K562 (cell line): ENCODE measurements around the gene B3GNT9. TPM values are rescaled to one million over a fixed set of nuclear protein-coding genes. Genes with fewer than 3 reads are reported as not detected.
A peak's percentile ranks its signal among the peaks of the same experiment; 100 is the strongest.

Experiments used
- ELF2 ChIP-seq: fragments of 250-450 bp; sonication (Bioruptor Pico); IDR thresholded peaks from 2 replicates; pipeline ENCODE4 v1.5.0; 2021; ENCODE audit warnings: mild to moderate bottlenecking
- HDAC1 ChIP-seq, 2 experiments: fragments of 450-650 bp; IDR thresholded peaks; 2 replicates each; pipeline ENCODE4 v1.6.1; 2016 to 2017; ENCODE audit warnings: inconsistent platforms in 1 of 2, mild to moderate bottlenecking in 1 of 2, moderate library complexity in 1 of 2
- HNRNPL ChIP-seq: fragments of 200-400 bp; formaldehyde crosslinking; IDR thresholded peaks from 2 replicates; pipeline ENCODE4 v1.6.1; 2017; ENCODE audit warnings: low read depth, mild to moderate bottlenecking, low read length
- ILF3 ChIP-seq: fragments of 450-650 bp; IDR thresholded peaks from 2 replicates; pipeline ENCODE4 v1.6.1; 2018; ENCODE audit warnings: antibody characterized with exemption, mild to moderate bottlenecking, moderate library complexity, borderline replicate concordance
- PCBP1 ChIP-seq: fragments of 200-400 bp; formaldehyde crosslinking; IDR thresholded peaks from 2 replicates; pipeline ENCODE4 v1.6.1; 2018; ENCODE audit warnings: mild to moderate bottlenecking, low read depth, low read length; ENCODE audit not compliant: poor library complexity, severe bottlenecking
- POLR2G ChIP-seq: fragments of 200-400 bp; formaldehyde crosslinking; IDR thresholded peaks from 2 replicates; pipeline ENCODE4 v1.6.1; 2017; ENCODE audit warnings: low read depth, mild to moderate bottlenecking, antibody characterized with exemption, low read length, moderate library complexity
- PRPF4 ChIP-seq: fragments of 200-400 bp; formaldehyde crosslinking; IDR thresholded peaks from one replicate; pipeline ENCODE4 v1.6.1; 2017; ENCODE audit warnings: low read length, low read depth, mild to moderate bottlenecking; ENCODE audit not compliant: insufficient read depth, poor library complexity, severe bottlenecking
- RHOXF2B ChIP-seq: fragments of 250-450 bp; sonication (Bioruptor Pico); conservative IDR thresholded peaks from 2 replicates; pipeline ENCODE4 v1.5.1; 2021
- ZBTB7A ChIP-seq: IDR thresholded peaks from 2 replicates; pipeline ENCODE4 v1.6.1; 2011; ENCODE audit warnings: low read depth, mild to moderate bottlenecking, low read length, moderate library complexity, borderline replicate concordance; ENCODE audit not compliant: control insufficient read depth
- ZFX ChIP-seq: sonication (generic); formaldehyde crosslinking; IDR thresholded peaks from 2 replicates; pipeline ENCODE4 v1.8.0; 2022; ENCODE audit warnings: mild to moderate bottlenecking, missing genetic modification reagents, moderate library complexity
- polyA plus RNA-seq, 8 experiments: library from polyadenylated mRNA; depleted of rRNA in 4 of 8; stranded (reverse) in 5 of 8; unstranded in 3 of 8; fragments of >200 nt; fragmentation: Nextera tagmentation in 2 of 8; fragmentation: Illumina TruSeq in 1 of 8; extraction: Ambion mirVana in 2 of 8; extraction: Trizol in 1 of 8; gene quantifications; 2 replicates each; pipeline versions ENCODE4 v1.2.1 to v1.2.3, GENCODE V29; 2011 to 2014; ENCODE audit warnings: inconsistent platforms in 1 of 8, missing spikeins in 1 of 8
- total RNA-seq, 7 experiments: library from RNA; depleted of rRNA in 6 of 7; stranded (reverse); fragments of >200 nt in 6 of 7; fragmentation: Illumina TruSeq in 2 of 7; extraction: Trizol in 2 of 7; gene quantifications; 2 replicates each; pipeline versions ENCODE4 v1.2.1 to v1.2.3, GENCODE V29; 2011 to 2021; ENCODE audit warnings: low replicate concordance in 1 of 7
- TF ChIP-seq, protein P1 (sequence below): sonication (generic); formaldehyde crosslinking; IDR thresholded peaks from 2 replicates; pipeline ENCODE4 v1.8.1; 2023; ENCODE audit warnings: mild to moderate bottlenecking, missing genetic modification reagents

The B3GNT9 gene
- total and polyA plus RNA-seq, 9 of the 15 experiments (the other 6 are each of a cell fraction or from before 2014, with no cell fraction given): 0.01 to 1.8 (median 1.1) TPM; not detected in 1

DNA sequence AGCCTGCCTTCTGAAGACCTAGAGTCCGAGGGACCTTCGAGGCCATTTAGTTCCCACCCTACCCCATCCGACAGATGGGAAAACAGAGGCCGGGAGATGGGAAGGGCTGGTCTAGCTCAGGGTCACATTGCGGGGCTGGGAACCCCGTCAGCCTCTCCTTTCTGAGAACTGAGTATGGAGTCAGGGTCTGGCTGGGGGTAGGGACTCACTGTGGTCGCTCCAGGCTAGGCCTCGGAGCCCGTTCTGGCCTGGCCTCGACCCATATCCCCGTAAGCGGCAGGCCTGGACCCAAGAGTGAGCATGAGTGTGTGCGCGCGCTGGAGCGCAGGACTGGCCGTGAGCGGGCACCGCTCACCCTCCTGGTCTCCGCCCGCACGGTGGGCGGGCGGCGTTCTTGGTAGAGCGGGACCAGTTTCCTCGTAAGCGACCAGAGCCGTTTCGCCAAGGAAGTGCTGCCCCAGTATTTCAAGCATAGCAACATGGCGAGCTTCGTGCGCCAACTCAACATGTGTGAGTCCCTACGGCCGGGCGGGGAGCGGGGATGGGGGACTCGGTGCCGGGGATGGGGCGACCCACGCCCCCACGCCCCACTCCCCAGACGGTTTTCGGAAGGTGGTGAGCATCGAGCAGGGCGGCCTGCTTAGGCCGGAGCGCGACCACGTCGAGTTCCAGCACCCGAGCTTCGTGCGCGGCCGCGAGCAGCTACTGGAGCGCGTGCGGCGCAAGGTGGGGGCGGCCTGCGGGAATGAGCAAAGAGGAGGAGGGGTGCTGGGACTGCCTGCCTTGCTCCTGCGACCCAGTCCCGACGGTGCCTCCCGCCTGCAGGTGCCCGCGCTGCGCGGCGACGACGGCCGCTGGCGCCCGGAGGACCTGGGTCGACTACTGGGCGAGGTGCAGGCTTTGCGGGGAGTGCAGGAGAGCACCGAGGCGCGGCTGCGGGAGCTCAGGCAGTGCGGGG, 14.6 kb upstream of the B3GNT9 start (continued):
- TF ChIP-seq, protein P1, sequence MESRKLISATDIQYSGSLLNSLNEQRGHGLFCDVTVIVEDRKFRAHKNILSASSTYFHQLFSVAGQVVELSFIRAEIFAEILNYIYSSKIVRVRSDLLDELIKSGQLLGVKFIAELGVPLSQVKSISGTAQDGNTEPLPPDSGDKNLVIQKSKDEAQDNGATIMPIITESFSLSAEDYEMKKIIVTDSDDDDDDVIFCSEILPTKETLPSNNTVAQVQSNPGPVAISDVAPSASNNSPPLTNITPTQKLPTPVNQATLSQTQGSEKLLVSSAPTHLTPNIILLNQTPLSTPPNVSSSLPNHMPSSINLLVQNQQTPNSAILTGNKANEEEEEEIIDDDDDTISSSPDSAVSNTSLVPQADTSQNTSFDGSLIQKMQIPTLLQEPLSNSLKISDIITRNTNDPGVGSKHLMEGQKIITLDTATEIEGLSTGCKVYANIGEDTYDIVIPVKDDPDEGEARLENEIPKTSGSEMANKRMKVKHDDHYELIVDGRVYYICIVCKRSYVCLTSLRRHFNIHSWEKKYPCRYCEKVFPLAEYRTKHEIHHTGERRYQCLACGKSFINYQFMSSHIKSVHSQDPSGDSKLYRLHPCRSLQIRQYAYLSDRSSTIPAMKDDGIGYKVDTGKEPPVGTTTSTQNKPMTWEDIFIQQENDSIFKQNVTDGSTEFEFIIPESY (CRISPR knock-in tag): peak; percentile 99
- TF ChIP-seq PCBP1 (peak; percentile 49), POLR2G (peak; percentile 54), RHOXF2B (CRISPR knock-in tag) (no peak), PRPF4 (peak; percentile 64), ILF3 (no peak), ZBTB7A (0 out of 2 replicates have a peak, but pooled peaks have one; percentile 1), HDAC1 (IDR thresholded peaks at IDR 0.05) (no peak), HNRNPL (peak; percentile 68; the same call in 1 of the 2 replicates), ZFX (CRISPR knock-in tag) (peak; percentile 10; the same call in 1 of the 2 replicates), ELF2 (CRISPR knock-in tag) (no peak)
